CD4-positive, alpha-beta T cell (primary cell): Measurements from ENCODE around the gene BMP10. TPM values are rescaled to one million over a fixed set of nuclear protein-coding genes. Genes with fewer than 3 reads are reported as not detected.

Experiments
- ATAC-seq: fragments of 200-7000 bp; cut with Tn5 transposase; one replicate; pipeline ENCODE4 v1.10.0; 2022; ENCODE audit warnings: mild to moderate bottlenecking; ENCODE audit not compliant: poor library complexity
- CTCF ChIA-PET: fragments of 350-600 bp; sonication (Branson Sonifier 250); formaldehyde crosslinking; loops from one replicate; lab custom pipeline; 2021; ENCODE audit warnings: antibody characterized with exemption, inconsistent platforms; lab: Charles Lee
- POLR2A ChIA-PET: fragments of 350-600 bp; sonication (Branson Sonifier 250); formaldehyde crosslinking; loops from one replicate; lab custom pipeline; 2021; ENCODE audit warnings: antibody characterized with exemption, inconsistent platforms; lab: Charles Lee
- DNase-seq, 14 experiments: peaks; one replicate each; pipeline ENCODE4 v3.0.0-alpha.2; 2013 to 2020; ENCODE audit warnings: mixed read lengths in 2 of 14
- H3K27ac ChIP-seq, 2 donors: one replicate each; pipeline versions ENCODE4 v1.5.1 to v1.7.0; 2013; ENCODE audit warnings: low read length in 2 of 2, low read depth in 1 of 2, mild to moderate bottlenecking in 1 of 2
- H3K27me3 ChIP-seq, 2 experiments: 1 replicate in 1 of 2; 2 replicates in 1 of 2; pipeline versions ENCODE4 v1.6.1 to v1.7.0; 2013; ENCODE audit warnings: low read length in 2 of 2, control low read depth in 1 of 2, mild to moderate bottlenecking in 1 of 2, moderate library complexity in 1 of 2; ENCODE audit not compliant: insufficient read depth in 2 of 2, control insufficient read depth in 1 of 2
- H3K36me3 ChIP-seq: one replicate; pipeline ENCODE4 v1.6.1; 2013; ENCODE audit warnings: low read length, control low read depth; ENCODE audit not compliant: insufficient read depth
- H3K4me1 ChIP-seq: one replicate; pipeline ENCODE4 v1.6.1; 2013; ENCODE audit warnings: low read length, control low read depth; ENCODE audit not compliant: insufficient read depth
- H3K4me3 ChIP-seq: one replicate; pipeline ENCODE4 v1.5.1; 2013; ENCODE audit warnings: mild to moderate bottlenecking, low read length, moderate library complexity
- H3K9me3 ChIP-seq, 2 experiments: 1 replicate in 1 of 2; 2 replicates in 1 of 2; pipeline versions ENCODE4 v1.6.1 to v1.7.0; 2013; ENCODE audit warnings: low read length in 2 of 2, mild to moderate bottlenecking in 2 of 2, control low read depth in 1 of 2, moderate library complexity in 1 of 2; ENCODE audit not compliant: control insufficient read depth in 1 of 2, insufficient read depth in 1 of 2
- H3K27ac Mint-ChIP-seq: one replicate; pipeline ENCODE4 v1.8.0; 2020; ENCODE audit warnings: mixed read lengths
- H3K27me3 Mint-ChIP-seq: one replicate; pipeline ENCODE4 v1.8.0; 2021; ENCODE audit warnings: mixed read lengths
- H3K36me3 Mint-ChIP-seq: one replicate; pipeline ENCODE4 v1.8.0; 2021; ENCODE audit warnings: low read depth, mixed read lengths
- H3K4me1 Mint-ChIP-seq: one replicate; pipeline ENCODE4 v1.8.0; 2021; ENCODE audit warnings: low read depth, mixed read lengths
- H3K4me3 Mint-ChIP-seq: one replicate; pipeline ENCODE4 v1.8.0; 2020; ENCODE audit warnings: mild to moderate bottlenecking, mixed read lengths
- H3K9me3 Mint-ChIP-seq: one replicate; pipeline ENCODE4 v1.8.0; 2020; ENCODE audit warnings: mixed read lengths
- CTCF ChIP-seq: fragments of 200-600 bp; IDR thresholded peaks from one replicate; pipeline ENCODE4 v1.8.0; 2022; ENCODE audit warnings: antibody characterized with exemption, mild to moderate bottlenecking
- intact Hi-C, 2 experiments: fragments of 100-400 bp; cut with DNase I in 1 of 2; cut with micrococcal nuclease in 1 of 2; formaldehyde crosslinking; loops; one replicate each; pipeline versions ENCODE4 v1.15.1 to v1.9.0; 2023 to 2025; cut with DNase I, micrococcal nuclease
- total RNA-seq, 174 experiments: library from RNA in 2 of 174; stranded (reverse) in 2 of 174; gene quantifications; one replicate each; pipeline ENCODE4 v1.2.3 and lab custom pipeline; 2021 to 2026

The BMP10 gene
- total RNA-seq, 2 experiments from 2014 or later = not detected

DNA sequence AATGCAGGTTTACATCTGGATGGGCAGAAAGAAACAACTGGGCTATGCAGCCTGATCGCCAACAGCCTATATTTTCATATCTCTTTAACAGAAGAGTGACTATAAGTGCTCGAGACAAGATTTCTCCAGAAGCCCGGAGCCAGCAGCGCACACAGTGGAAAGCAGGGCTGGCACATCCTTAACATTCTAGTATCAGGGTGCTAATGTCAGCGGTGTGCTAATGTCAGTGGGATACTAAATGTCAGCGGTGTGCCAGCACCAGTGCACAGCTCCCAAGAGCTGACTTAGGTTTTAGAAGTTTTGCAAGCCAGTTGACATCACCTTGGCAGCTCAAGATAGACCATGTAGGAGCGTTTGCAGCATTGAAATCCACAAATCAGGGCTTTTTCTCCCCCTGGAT is 8.3 kb downstream of the BMP10 start:
- Histone ChIP-seq H3K9me3 (no peaks in the 10 kb centered on the region), H3K36me3 (no peaks in the 10 kb centered on the region), H3K4me1 (no peaks in the 10 kb centered on the region), H3K27ac (no peak overlapping the region), H3K27me3 (no peaks in the 10 kb centered on the region), H3K4me3 (no peak overlapping the region)
- no peak overlapping the region for H3K4me3 Mint-ChIP-seq
- no peak for TF ChIP-seq CTCF
- no peaks in the 10 kb centered on the region for H3K27me3 Mint-ChIP-seq
- no peaks in the 10 kb centered on the region for H3K9me3 Mint-ChIP-seq
- H3K4me1 Mint-ChIP-seq = no peaks in the 10 kb centered on the region
- ChIA-PET POLR2A (no interaction called here), CTCF (no interaction called here)
- DNase-seq = no peak
- no peak overlapping the region for H3K27ac Mint-ChIP-seq
- intact Hi-C loops = no loop called here
- no peak for ATAC-seq
- H3K36me3 Mint-ChIP-seq = no peaks in the 10 kb centered on the region

GRCh38 chr2:68861330-68861729 is 9.9 kb downstream of the BMP10 start:
- intact Hi-C loops = no loop called here
- CTCF ChIA-PET = no interaction called here

DNA sequence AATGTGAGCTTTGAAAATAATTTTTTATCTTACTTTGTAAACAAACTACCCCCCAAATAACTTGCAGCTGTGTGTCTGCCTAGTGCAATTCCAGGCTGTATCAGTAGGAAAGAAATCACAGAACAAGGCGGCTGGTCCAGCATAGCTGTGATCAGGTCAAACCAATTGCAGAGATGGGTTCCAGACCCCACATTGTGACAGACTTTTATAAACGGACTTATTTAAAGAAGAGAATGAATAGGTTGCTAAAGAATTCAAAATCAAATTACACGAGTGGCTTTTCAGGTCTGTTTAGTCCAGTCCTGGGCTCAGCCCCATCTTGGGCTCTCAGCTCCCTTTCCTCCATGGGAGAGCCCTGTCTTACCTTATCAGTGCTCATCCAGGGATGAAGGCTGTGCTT is 11.1 kb downstream of the BMP10 start:
- ChIA-PET CTCF (interaction anchor here (1.0 kb wide), 1 partner anchor 10 kb away, joined by 3 read pairs; no protein-coding TSS in a partner anchor), POLR2A (no interaction called here)
- Histone ChIP-seq H3K4me1 (no peaks in the 10 kb centered on the region), H3K27me3 (no peaks in the 10 kb centered on the region), H3K9me3 (no peaks in the 10 kb centered on the region), H3K4me3 (no peak overlapping the region), H3K27ac (no peak overlapping the region), H3K36me3 (no peaks in the 10 kb centered on the region)
- intact Hi-C loops = no loop called here
- Mint-ChIP-seq H3K9me3 (no peaks in the 10 kb centered on the region), H3K4me3 (no peak overlapping the region), H3K36me3 (no peaks in the 10 kb centered on the region), H3K27me3 (peaks cover 4% of the 10 kb centered on the region), H3K4me1 (no peaks in the 10 kb centered on the region), H3K27ac (no peak overlapping the region)
- DNase-seq (no peak), ATAC-seq (no peak)
- TF ChIP-seq CTCF = no peak

More at GRCh38 chr2:68861330-68861729, 9.9 kb downstream of the BMP10 start:
- DNase-seq = peak in 2 of 14 experiments; percentile 14 to 25
- ATAC-seq = no peak
- Histone ChIP-seq H3K36me3 (no peaks in the 10 kb centered on the region), H3K4me1 (no peaks in the 10 kb centered on the region), H3K9me3 (no peaks in the 10 kb centered on the region), H3K27me3 (no peaks in the 10 kb centered on the region), H3K4me3 (no peak overlapping the region), H3K27ac (no peak overlapping the region)
- Mint-ChIP-seq H3K27me3 (peaks cover 4% of the 10 kb centered on the region), H3K36me3 (no peaks in the 10 kb centered on the region), H3K27ac (no peak overlapping the region), H3K4me1 (no peaks in the 10 kb centered on the region), H3K4me3 (no peak overlapping the region), H3K9me3 (no peaks in the 10 kb centered on the region)
- POLR2A ChIA-PET = no interaction called here
- no peak for TF ChIP-seq CTCF
